Kidney (tissue), 14 donors: ENCODE measurements around the gene TNS3. TPM values are rescaled to one million over a fixed set of nuclear protein-coding genes. Genes with fewer than 3 reads are reported as not detected.
A peak's percentile ranks its signal among the peaks of the same experiment; 100 is the strongest.
"Not testable (repeated sequence)": the region's sequence is repeated elsewhere in the genome, so short reads cannot be mapped to it uniquely, and the experiment has no call there.

Experiments
- DNase-seq, 5 donors: peaks; one replicate each; pipeline ENCODE4 v3.0.0-alpha.2; 2013 to 2020
- FAIRE-seq: peaks from 2 replicates; lab custom pipeline; 2012; peaks lifted over from hg19 to GRCh38; lab: Jason Lieb, UNC
- H3K27ac ChIP-seq, 2 donors: one replicate each; pipeline ENCODE4 v1.7.0; 2013; ENCODE audit warnings: low read depth in 2 of 2, low read length in 2 of 2, inconsistent platforms in 1 of 2
- H3K27me3 ChIP-seq: one replicate; pipeline ENCODE4 v1.7.1; 2013; ENCODE audit warnings: low read length, inconsistent platforms; ENCODE audit not compliant: control insufficient read depth, insufficient read depth
- H3K36me3 ChIP-seq, 3 donors: one replicate each; pipeline versions ENCODE4 v1.7.0 to v1.7.1; 2013; ENCODE audit warnings: low read length in 3 of 3, control low read depth in 1 of 3, inconsistent platforms in 1 of 3; ENCODE audit not compliant: insufficient read depth in 3 of 3, control insufficient read depth in 2 of 3
- H3K4me1 ChIP-seq, 3 donors: one replicate each; pipeline versions ENCODE4 v1.7.0 to v1.7.1; 2013; ENCODE audit warnings: low read length in 3 of 3, inconsistent platforms in 1 of 3, low read depth in 1 of 3; ENCODE audit not compliant: control insufficient read depth in 2 of 3, insufficient read depth in 2 of 3
- H3K4me3 ChIP-seq, 3 donors: one replicate each; pipeline versions ENCODE4 v1.7.0 to v1.8.1; 2013; ENCODE audit warnings: low read length in 3 of 3, control low read depth in 1 of 3, inconsistent platforms in 1 of 3
- H3K9ac ChIP-seq, 3 donors: one replicate each; pipeline versions ENCODE4 v1.7.0 to v1.7.1; 2013; ENCODE audit warnings: low read length in 3 of 3, control low read depth in 1 of 3, inconsistent platforms in 1 of 3
- H3K9me3 ChIP-seq, 3 donors: one replicate each; pipeline versions ENCODE4 v1.7.0 to v1.7.1; 2013; ENCODE audit warnings: low read length in 3 of 3, control low read depth in 1 of 3, inconsistent platforms in 1 of 3; ENCODE audit not compliant: control insufficient read depth in 2 of 3, insufficient read depth in 1 of 3
- CTCF ChIP-seq: IDR thresholded peaks from 3 replicates; pipeline ENCODE4 v1.5.1; 2012; ENCODE audit warnings: mild to moderate bottlenecking, moderate library complexity, borderline replicate concordance; ENCODE audit not compliant: insufficient read depth; ENCODE audit errors: extremely low read depth
- intact Hi-C: fragments of 100-400 bp; cut with DNase I; formaldehyde crosslinking; loops from one replicate; pipeline ENCODE4 v1.11.1; 2022
- polyA plus RNA-seq: library from polyadenylated mRNA; stranded (reverse); fragments of 350-450 nt; fragmentation: Illumina TruSeq; extraction: RNeasy Lipid Tissue Mini Kit (QIAGEN cat#74804); gene quantifications from one replicate; pipeline ENCODE4 v1.2.3, GENCODE V29; 2014; ENCODE audit warnings: low read depth, low replicate concordance; ENCODE audit not compliant: insufficient read depth
- total RNA-seq: library from RNA; stranded (reverse); fragmentation: NEBNext Ultra II Directional; extraction: Animal tissue kit (Norgen Biotek cat#: 25700); gene quantifications from one replicate; pipeline ENCODE4 v1.2.1, GENCODE V29; 2021
- donor health status: control.
- donor health status: control.
- donor health status: control.
- donor health status: control.
- donor health status: control.
- donor health status: DM: yes; HTN: yes; CAD: no.
- donor health status: Normal renal cell carcinoma (clear cell type).

TNS3 gene
- total and polyA plus RNA-seq, 2 donors from 2014 or later, result 38.4 to 198 TPM

- Histone ChIP-seq H3K27ac (peak overlapping the region in 1 of 2 donors; percentile 25), H3K4me1 (peaks cover 0 to 49% (median 38%) of the 10 kb centered on the region in 3 donors)
Measured at GRCh38 chr7:47441796-47442604, 139.9 kb downstream of the TNS3 start.

GRCh38 chr7:47441048-47441447 is 140.9 kb downstream of the TNS3 start:
- not testable (repeated sequence) for H3K27me3 ChIP-seq, DNase-seq, H3K9ac ChIP-seq, H3K27ac ChIP-seq, FAIRE-seq, H3K4me3 ChIP-seq, H3K9me3 ChIP-seq
- intact Hi-C loops, result loop anchor here (10.0 kb wide), 1 partner anchor 134 kb away; no protein-coding TSS in a partner anchor
- Histone ChIP-seq H3K36me3 (peaks cover 2 to 22% (median 11%) of the 10 kb centered on the region in 3 donors), H3K4me1 (peaks cover 0 to 40% (median 29%) of the 10 kb centered on the region in 3 donors)

More at GRCh38 chr7:47441796-47442604, 139.9 kb downstream of the TNS3 start:
- no peaks in the 10 kb centered on the region for H3K9me3 ChIP-seq
- DNase-seq (no peak), FAIRE-seq (no peak)
- peak overlapping the region in 1 of 3 donors; percentile 37 for H3K9ac ChIP-seq
- H3K27me3 ChIP-seq, result no peaks in the 10 kb centered on the region
- intact Hi-C loops, result loop anchor here (10.0 kb wide), 1 partner anchor 133 kb away; no protein-coding TSS in a partner anchor
- TF ChIP-seq CTCF, result no peak
- H3K36me3 ChIP-seq, result peaks cover 2 to 22% (median 11%) of the 10 kb centered on the region in 3 donors
- H3K4me3 ChIP-seq, result no peak overlapping the region

GRCh38 chr7:47440320-47440719 is 141.6 kb downstream of the TNS3 start:
- Histone ChIP-seq H3K4me1 (peaks cover 0 to 33% (median 24%) of the 10 kb centered on the region in 3 donors), H3K4me3 (no peak overlapping the region), H3K9me3 (no peaks in the 10 kb centered on the region), H3K9ac (no peak overlapping the region), H3K27me3 (no peaks in the 10 kb centered on the region), H3K36me3 (peaks cover 2 to 25% (median 11%) of the 10 kb centered on the region in 3 donors), H3K27ac (no peak overlapping the region)
- intact Hi-C loops, result loop anchor here (10.0 kb wide), 1 partner anchor 134 kb away; no protein-coding TSS in a partner anchor
- DNase-seq (no peak), FAIRE-seq (no peak)
- TF ChIP-seq CTCF, result no peak

- Histone ChIP-seq H3K36me3 (peaks cover 5 to 33% (median 15%) of the 10 kb centered on the region in 3 donors), H3K9me3 (no peaks in the 10 kb centered on the region), H3K27me3 (no peaks in the 10 kb centered on the region), H3K9ac (no peak overlapping the region), H3K4me3 (no peak overlapping the region), H3K27ac (no peak overlapping the region), H3K4me1 (peaks cover 0 to 22% (median 13%) of the 10 kb centered on the region in 3 donors)
- intact Hi-C loops, result loop anchor here (10.0 kb wide), 1 partner anchor 386 kb away; no protein-coding TSS in a partner anchor
- DNase-seq (no peak), FAIRE-seq (no peak)
- TF ChIP-seq CTCF, result no peak
Measured at GRCh38 chr7:47439181-47439667, 142.7 kb downstream of the TNS3 start.
